Measurements from ENCODE around the gene WDR37.

- TF ChIP-seq CTCF (IDR thresholded peaks at IDR 0.05) (no peak), POLR2A (IDR thresholded peaks at IDR 0.05) (no peak)
These were observed 62.8 kb downstream of the WDR37 start for GRCh38 chr10:1119027-1119426.

All from right lobe of liver (tissue), 4 donors.